Cardiac fibroblast (primary cell): ENCODE measurements around the gene DESI2.

Experiments
- DNase-seq, 2 donors: peaks; one replicate each; pipeline versions ENCODE4 v3.0.0 to v3.0.0-alpha.2; 2010; ENCODE audit warnings: low read depth in 2 of 2
- H3K4me3 ChIP-seq, 2 donors: replicated peaks in 1 of 2; 1 replicate in 1 of 2; 2 replicates in 1 of 2; pipeline ENCODE4 v1.5.1; 2011; ENCODE audit warnings: low read depth in 2 of 2, low read length in 2 of 2, mild to moderate bottlenecking in 2 of 2, moderate library complexity in 1 of 2
- TF ChIP-seq, protein P1 (sequence below): IDR thresholded peaks from one replicate; pipeline ENCODE4 v1.5.1; 2011; ENCODE audit warnings: low read depth, mild to moderate bottlenecking, low read length, inconsistent platforms

The DESI2 gene

DNA sequence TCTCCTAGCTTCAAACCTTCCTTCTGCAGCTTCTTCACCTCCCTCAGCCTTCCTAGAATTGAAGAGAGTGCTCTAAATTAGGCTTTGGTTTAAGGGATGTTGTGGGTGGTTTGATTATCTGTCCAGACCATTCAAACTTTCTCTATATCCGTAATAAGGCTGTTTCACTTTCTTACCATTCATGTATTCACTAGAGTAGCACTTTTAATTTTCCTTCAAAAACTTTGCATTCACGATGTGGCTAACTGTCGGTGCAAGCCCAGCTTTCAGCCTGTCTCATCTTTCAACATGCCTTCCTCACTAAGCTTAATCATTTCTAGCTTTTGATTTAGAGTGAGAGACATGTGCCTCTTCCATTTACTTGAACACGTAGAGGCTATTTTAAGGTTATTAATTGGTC, 26.2 kb upstream of the DESI2 start:
- DNase-seq, result no peak
- no peak overlapping the region for H3K4me3 ChIP-seq
- TF ChIP-seq, protein P1, sequence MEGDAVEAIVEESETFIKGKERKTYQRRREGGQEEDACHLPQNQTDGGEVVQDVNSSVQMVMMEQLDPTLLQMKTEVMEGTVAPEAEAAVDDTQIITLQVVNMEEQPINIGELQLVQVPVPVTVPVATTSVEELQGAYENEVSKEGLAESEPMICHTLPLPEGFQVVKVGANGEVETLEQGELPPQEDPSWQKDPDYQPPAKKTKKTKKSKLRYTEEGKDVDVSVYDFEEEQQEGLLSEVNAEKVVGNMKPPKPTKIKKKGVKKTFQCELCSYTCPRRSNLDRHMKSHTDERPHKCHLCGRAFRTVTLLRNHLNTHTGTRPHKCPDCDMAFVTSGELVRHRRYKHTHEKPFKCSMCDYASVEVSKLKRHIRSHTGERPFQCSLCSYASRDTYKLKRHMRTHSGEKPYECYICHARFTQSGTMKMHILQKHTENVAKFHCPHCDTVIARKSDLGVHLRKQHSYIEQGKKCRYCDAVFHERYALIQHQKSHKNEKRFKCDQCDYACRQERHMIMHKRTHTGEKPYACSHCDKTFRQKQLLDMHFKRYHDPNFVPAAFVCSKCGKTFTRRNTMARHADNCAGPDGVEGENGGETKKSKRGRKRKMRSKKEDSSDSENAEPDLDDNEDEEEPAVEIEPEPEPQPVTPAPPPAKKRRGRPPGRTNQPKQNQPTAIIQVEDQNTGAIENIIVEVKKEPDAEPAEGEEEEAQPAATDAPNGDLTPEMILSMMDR, result no peak

DNA sequence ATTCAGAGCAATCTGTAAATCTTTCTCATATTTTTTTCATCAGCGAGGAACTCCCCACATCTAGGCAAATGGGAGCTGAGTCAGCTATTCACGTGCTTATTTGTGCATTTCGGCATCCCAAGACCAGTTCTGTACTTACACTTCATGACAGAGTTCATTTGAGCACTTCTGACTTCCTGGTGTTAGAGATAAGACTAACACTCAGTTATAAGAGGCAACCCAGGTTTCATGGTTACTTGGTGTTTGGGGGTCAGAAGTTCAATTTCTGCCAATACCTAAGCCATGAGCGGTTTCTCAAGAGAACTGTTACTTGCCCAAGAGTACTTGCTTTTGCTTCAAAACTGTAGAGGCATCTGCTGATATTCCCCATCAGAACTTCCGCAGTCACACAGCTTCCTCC, 24.1 kb upstream of the DESI2 start:
- peak in 1 of 2 donors; percentile 3 for DNase-seq
- H3K4me3 ChIP-seq, result no peak overlapping the region
- TF ChIP-seq, protein P1, result no peak

DNA sequence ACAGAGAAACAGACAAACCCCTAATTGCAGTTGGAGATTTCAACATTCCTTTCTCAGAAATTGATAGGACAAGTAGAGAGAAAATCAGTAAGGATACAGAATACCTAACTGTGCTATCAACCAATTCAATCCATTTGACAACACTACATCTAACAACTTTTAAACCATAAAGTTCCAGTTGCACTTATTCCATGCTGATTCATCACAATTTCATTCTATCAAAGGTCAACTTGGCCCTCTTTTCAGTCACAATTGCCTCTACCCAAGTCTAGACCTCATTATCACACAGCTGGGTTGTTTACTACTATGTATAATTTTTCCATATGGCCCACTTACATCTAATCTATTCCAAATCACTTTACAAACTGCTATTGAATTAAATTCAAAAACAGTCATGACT, 19.8 kb upstream of the DESI2 start:
- TF ChIP-seq, protein P1, result no peak
- no peak for DNase-seq
- no peak overlapping the region for H3K4me3 ChIP-seq

DNA sequence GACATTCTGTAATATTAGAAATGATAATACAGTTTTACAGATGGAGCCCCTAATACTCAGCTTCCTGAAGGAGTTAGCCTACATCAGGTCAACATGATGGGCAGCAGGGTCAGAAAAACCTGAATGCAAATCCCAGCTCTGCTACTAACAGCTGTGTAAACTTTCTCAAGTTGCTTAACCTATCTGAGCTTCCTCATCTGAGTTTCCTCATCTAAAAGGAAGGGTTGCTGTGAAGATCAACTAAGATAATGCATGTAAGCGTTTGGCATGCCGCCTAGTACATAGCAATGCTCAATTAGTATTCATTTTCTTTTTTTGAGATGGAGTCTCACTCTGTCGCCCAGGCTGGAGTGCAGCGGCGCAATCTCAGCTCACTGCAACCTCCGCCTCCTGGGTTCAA, 18.4 kb upstream of the DESI2 start:
- TF ChIP-seq, protein P1, result no peak
- H3K4me3 ChIP-seq, result no peak overlapping the region
- no peak for DNase-seq

DNA sequence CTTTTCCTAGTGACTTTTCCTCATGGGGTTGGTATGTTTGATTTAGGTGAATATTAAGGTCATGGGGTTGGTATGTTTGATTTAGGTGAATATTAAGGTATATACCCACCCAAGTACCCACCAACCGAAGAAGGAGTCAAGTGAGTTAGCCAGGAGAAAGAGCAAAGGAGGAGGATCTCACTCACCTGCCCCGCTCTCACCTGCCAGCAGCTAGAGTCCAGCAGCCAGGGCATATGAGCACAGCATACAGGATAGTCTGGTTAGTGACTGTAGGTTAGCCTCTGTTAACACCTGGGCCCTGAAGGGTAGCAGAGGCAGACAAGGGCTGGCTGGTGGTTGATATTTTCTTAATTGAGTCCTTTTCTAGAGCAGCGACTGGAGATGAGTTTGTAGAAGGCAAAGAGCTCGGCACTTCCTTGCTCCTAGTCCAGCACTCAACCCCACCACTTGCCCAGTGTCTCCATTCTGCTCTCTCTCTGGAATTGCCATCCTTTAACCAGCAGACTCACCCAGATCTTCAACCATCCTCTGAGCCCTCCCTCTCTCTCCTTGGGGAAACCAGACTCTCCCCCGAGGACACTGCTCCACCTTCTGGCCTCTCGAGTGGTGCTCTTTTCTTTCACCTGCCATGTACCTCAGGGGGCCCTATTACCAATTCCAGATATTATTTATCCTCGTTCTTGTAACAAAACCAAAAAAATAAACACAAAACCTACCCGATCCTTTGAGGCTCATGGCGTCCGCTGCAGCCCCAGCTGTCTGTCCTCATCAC, 16.3 kb upstream of the DESI2 start:
- DNase-seq, result no peak
- TF ChIP-seq, protein P1, result no peak
- no peak overlapping the region for H3K4me3 ChIP-seq

DNA sequence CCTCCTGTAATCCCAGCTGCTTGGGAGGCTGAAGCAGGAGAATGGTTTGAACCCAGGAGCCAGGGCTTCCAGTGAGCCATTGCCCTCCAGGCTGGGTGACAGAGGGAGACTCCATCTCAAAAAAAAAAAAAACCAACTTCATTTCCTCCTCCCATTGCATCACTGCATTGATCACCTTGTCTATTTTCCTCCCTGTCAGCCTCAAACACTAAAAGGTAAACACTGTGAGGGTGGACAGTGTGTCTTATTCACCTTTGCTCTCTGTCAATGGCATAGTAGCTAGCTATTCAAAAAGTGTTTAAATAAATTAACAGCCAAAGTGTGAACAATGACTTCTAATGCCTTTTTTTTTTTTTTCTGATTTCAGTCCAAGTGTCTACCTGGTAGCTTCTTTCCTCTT, 13.4 kb upstream of the DESI2 start:
- TF ChIP-seq, protein P1, result no peak
- DNase-seq, result no peak
- H3K4me3 ChIP-seq, result no peak overlapping the region

DNA sequence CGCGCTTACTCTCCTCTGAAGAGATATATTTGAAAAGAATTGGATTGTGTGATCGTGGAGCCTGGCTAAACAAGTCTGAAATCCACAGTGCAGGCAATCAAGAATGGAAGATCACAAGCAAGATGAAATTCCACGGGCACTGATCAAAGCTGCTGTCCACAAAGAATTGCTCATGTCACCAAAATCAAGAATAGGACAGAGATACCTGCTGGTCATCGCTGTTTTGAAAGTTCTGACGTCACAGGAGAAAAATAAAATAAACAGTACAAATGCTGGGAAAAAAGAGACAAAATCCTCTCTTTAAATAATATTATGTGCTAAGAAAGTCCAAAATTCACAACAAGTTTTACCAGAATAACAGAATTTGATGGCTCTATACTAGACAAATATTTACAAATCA, 12.0 kb upstream of the DESI2 start:
- DNase-seq, result no peak
- TF ChIP-seq, protein P1, result no peak
- no peak overlapping the region for H3K4me3 ChIP-seq
